Caco-2 (cell line): ENCODE data around the gene COPRS. TPM values are rescaled to one million over a fixed set of nuclear protein-coding genes. Genes with fewer than 3 reads are reported as not detected.

ENCODE experiments used
- BruUV-seq: library from RNA; stranded (reverse); fragments of 400-500 nt; replicated peaks from 2 replicates; lab custom pipeline; 2021; lab: Mats Ljungman, UMichigan
- CTCF ChIA-PET: fragments of 300-600 bp; sonication (Branson Sonifier 250); formaldehyde crosslinking; loops from one replicate; lab custom pipeline; 2022; ENCODE audit warnings: antibody characterized with exemption; lab: Charles Lee
- POLR2A ChIA-PET: fragments of 300-600 bp; sonication (Branson Sonifier 250); formaldehyde crosslinking; loops from one replicate; lab custom pipeline; 2022; ENCODE audit warnings: antibody characterized with exemption; lab: Charles Lee
- DNase-seq, 2 experiments: peaks; one replicate each; pipeline versions ENCODE4 v3.0.0 to v3.0.0-alpha.2; 2020 to 2022
- H3K27me3 ChIP-seq: replicated peaks from 2 replicates; pipeline ENCODE4 v1.6.0; 2011; ENCODE audit warnings: low read length; ENCODE audit not compliant: control insufficient read depth, insufficient read depth
- H3K36me3 ChIP-seq: 2 replicates; pipeline ENCODE4 v1.5.1; 2011; ENCODE audit warnings: low read length; ENCODE audit not compliant: control insufficient read depth, insufficient read depth
- H3K4me1 ChIP-seq: fragments of 250-450 bp; sonication (Bioruptor Pico); 2 replicates; pipeline ENCODE4 v1.5.1; 2020; ENCODE audit warnings: mild to moderate bottlenecking
- H3K4me3 ChIP-seq: 2 replicates; pipeline ENCODE4 v1.5.1; 2011; ENCODE audit warnings: low read depth, mild to moderate bottlenecking, control low read depth, low read length
- H3K9me3 ChIP-seq: fragments of 250-450 bp; sonication (Bioruptor Pico); 2 replicates; pipeline ENCODE4 v1.5.1; 2020; ENCODE audit warnings: mild to moderate bottlenecking, moderate library complexity
- H3K27ac Mint-ChIP-seq: one replicate; pipeline ENCODE4 v1.8.0; 2022; ENCODE audit warnings: mixed read lengths; ENCODE audit not compliant: unreplicated experiment
- H3K27me3 Mint-ChIP-seq: one replicate; pipeline ENCODE4 v1.8.0; 2022; ENCODE audit warnings: mixed read lengths; ENCODE audit not compliant: insufficient read depth, unreplicated experiment
- H3K36me3 Mint-ChIP-seq: one replicate; pipeline ENCODE4 v1.8.0; 2022; ENCODE audit warnings: mild to moderate bottlenecking, mixed read lengths; ENCODE audit not compliant: insufficient read depth, unreplicated experiment
- H3K4me1 Mint-ChIP-seq: one replicate; pipeline ENCODE4 v1.8.0; 2022; ENCODE audit warnings: low read depth, mixed read lengths; ENCODE audit not compliant: unreplicated experiment
- H3K4me3 Mint-ChIP-seq: one replicate; pipeline ENCODE4 v1.8.0; 2022; ENCODE audit warnings: mild to moderate bottlenecking, moderate library complexity, mixed read lengths; ENCODE audit not compliant: unreplicated experiment
- H3K9me3 Mint-ChIP-seq: one replicate; pipeline ENCODE4 v1.8.0; 2022; ENCODE audit warnings: mixed read lengths; ENCODE audit not compliant: unreplicated experiment
- intact Hi-C: fragments of 100-400 bp; cut with micrococcal nuclease; formaldehyde crosslinking; loops from one replicate; pipeline ENCODE4 v1.10.0; 2022; ENCODE audit not compliant: unreplicated experiment
- total RNA-seq: library from RNA; stranded (reverse); gene quantifications from 2 replicates; pipeline ENCODE4 v1.2.3, GENCODE V29; 2022
- TF ChIP-seq, protein P1 (sequence below), 2 experiments: fragments of 200-600 bp in 1 of 2; IDR thresholded peaks; 1 replicate in 1 of 2; 2 replicates in 1 of 2; pipeline versions ENCODE4 v1.5.1 to v1.8.0; 2011 to 2022; ENCODE audit warnings: antibody characterized with exemption in 1 of 2, control low read depth in 1 of 2, inconsistent platforms in 1 of 2, low read depth in 1 of 2, low read length in 1 of 2, mild to moderate bottlenecking in 1 of 2, moderate library complexity in 1 of 2; ENCODE audit not compliant: insufficient read depth in 1 of 2, severe bottlenecking in 1 of 2, unreplicated experiment in 1 of 2

The COPRS gene
- total RNA-seq, 1 experiment from 2014 or later = 62.2 TPM

DNA sequence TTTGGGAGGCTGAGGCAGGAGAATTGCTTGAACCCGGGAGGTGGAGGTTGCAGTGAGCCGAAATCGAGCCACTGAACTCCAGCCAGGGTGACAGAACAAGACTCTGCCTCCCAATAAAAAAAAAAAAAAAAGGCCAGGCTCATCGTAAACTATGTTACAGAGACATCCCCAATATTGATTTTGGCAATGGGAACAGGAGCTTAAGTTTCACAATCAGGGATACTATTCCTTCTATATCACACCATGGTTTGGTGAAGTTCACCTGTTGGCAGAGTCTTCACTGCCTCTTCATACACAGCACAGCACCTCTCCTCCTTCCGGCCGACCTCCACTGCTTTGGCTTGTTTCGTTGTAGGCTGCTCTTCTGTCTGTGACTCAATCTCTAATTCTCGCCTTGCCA lies 21.3 kb upstream of the COPRS start:
- CTCF ChIA-PET = no interaction called here

DNA sequence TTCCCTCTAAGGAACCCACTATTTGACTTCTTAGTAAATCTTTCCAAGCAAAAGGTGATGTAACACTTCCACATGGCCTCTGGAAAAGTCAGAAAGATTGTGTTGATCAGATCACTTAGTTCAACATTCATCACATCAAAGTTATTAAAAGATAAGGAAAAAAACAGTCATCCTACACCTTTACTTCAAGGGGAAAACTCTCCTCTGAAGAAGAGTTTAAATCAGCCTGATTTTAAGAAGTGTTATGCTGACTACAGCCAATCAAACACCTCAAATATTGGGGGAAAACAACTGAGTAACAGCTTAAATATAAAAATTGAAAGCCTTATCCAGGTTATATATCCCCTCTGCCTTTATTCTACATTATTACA lies 19.6 kb upstream of the COPRS start:
- Histone ChIP-seq H3K27me3 (no peaks in the 10 kb centered on the region), H3K4me1 (no peaks in the 10 kb centered on the region), H3K9me3 (no peaks in the 10 kb centered on the region), H3K4me3 (no peak overlapping the region), H3K36me3 (peaks cover 3% of the 10 kb centered on the region; the same call in 1 of the 2 replicates)
- no peak overlapping the region for H3K27ac Mint-ChIP-seq
- no peak overlapping the region for H3K4me3 Mint-ChIP-seq
- BruUV-seq = no TSS peak
- H3K9me3 Mint-ChIP-seq = no peaks in the 10 kb centered on the region
- intact Hi-C loops = no loop called here
- DNase-seq = no peak
- TF ChIP-seq, protein P1, sequence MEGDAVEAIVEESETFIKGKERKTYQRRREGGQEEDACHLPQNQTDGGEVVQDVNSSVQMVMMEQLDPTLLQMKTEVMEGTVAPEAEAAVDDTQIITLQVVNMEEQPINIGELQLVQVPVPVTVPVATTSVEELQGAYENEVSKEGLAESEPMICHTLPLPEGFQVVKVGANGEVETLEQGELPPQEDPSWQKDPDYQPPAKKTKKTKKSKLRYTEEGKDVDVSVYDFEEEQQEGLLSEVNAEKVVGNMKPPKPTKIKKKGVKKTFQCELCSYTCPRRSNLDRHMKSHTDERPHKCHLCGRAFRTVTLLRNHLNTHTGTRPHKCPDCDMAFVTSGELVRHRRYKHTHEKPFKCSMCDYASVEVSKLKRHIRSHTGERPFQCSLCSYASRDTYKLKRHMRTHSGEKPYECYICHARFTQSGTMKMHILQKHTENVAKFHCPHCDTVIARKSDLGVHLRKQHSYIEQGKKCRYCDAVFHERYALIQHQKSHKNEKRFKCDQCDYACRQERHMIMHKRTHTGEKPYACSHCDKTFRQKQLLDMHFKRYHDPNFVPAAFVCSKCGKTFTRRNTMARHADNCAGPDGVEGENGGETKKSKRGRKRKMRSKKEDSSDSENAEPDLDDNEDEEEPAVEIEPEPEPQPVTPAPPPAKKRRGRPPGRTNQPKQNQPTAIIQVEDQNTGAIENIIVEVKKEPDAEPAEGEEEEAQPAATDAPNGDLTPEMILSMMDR (IDR thresholded peaks at IDR 0.05; ENCODE audit: insufficient read depth in 1 of 2, low read depth in 1 of 2, low read length in 1 of 2, severe bottlenecking in 1 of 2, unreplicated experiment in 1 of 2) = no peak
- ChIA-PET POLR2A (no interaction called here), CTCF (no interaction called here)
- H3K36me3 Mint-ChIP-seq = peaks cover 93% of the 10 kb centered on the region
- H3K27me3 Mint-ChIP-seq = no peaks in the 10 kb centered on the region
- H3K4me1 Mint-ChIP-seq = no peaks in the 10 kb centered on the region

More for the DNA sequence above, 21.3 kb upstream of the COPRS start:
- no peak overlapping the region for H3K4me3 ChIP-seq
- TF ChIP-seq, protein P1 (IDR thresholded peaks at IDR 0.05; ENCODE audit: insufficient read depth in 1 of 2, low read depth in 1 of 2, low read length in 1 of 2, severe bottlenecking in 1 of 2, unreplicated experiment in 1 of 2) = no peak
- no peaks in the 10 kb centered on the region for H3K27me3 ChIP-seq
- POLR2A ChIA-PET = no interaction called here
- intact Hi-C loops = no loop called here
- peaks cover 93% of the 10 kb centered on the region for H3K36me3 Mint-ChIP-seq
- H3K27me3 Mint-ChIP-seq = no peaks in the 10 kb centered on the region
- no peak overlapping the region for H3K4me3 Mint-ChIP-seq
- H3K9me3 Mint-ChIP-seq = no peaks in the 10 kb centered on the region
- H3K9me3 ChIP-seq = no peaks in the 10 kb centered on the region
- no peaks in the 10 kb centered on the region for H3K4me1 ChIP-seq
- peak overlapping the region; percentile 7 for H3K27ac Mint-ChIP-seq
- peaks cover 1% of the 10 kb centered on the region; the same call in 1 of the 2 replicates for H3K36me3 ChIP-seq
- no TSS peak for BruUV-seq
- no peaks in the 10 kb centered on the region for H3K4me1 Mint-ChIP-seq
- no peak for DNase-seq

DNA sequence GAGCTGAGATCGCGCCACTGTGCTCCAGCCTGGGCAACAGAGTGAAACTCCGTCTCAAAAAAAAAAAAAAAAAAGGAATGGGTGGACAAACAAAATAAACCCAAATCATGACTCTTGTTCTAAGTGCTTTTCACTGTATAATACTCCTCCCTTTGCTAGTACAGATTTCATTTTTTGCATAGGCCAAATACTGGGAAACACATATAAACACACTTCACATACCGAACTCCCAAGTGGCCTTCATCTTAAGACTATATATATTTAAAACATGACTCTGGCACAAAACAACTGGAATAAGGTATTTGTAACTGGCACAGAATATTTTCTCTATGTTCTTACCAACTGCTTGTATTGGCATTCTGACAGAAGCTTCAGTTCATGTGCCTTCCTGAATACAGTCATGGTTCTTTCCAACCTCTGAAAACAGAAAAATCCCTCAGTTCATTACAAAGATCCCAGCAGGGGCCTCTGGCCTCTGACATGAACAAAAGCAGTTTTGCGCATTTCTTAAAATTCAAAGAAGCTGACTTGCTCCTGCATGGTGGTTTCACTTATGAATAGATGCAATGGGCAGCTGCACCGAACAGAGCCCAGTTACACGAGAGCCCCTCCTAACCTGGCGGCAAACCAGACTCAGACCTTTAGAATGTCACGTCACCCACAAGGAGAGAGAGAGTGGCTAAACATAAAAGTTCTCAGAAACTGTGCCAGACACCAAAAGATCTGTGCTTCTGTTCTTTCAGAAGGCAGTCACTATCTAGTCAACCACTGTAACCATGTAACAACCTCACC lies 19.1 kb upstream of the COPRS start:
- Mint-ChIP-seq H3K27ac (no peak overlapping the region), H3K9me3 (no peaks in the 10 kb centered on the region), H3K4me3 (no peak overlapping the region), H3K36me3 (peaks cover 94% of the 10 kb centered on the region), H3K4me1 (no peaks in the 10 kb centered on the region), H3K27me3 (no peaks in the 10 kb centered on the region)
- H3K27me3 ChIP-seq = no peaks in the 10 kb centered on the region
- no peaks in the 10 kb centered on the region for H3K9me3 ChIP-seq
- DNase-seq = no peak
- CTCF ChIA-PET = no interaction called here
- BruUV-seq = TSS peak; percentile 11
- H3K4me1 ChIP-seq = no peaks in the 10 kb centered on the region
- peaks cover 3% of the 10 kb centered on the region; the same call in 1 of the 2 replicates for H3K36me3 ChIP-seq
- intact Hi-C loops = no loop called here
- TF ChIP-seq, protein P1 (IDR thresholded peaks at IDR 0.05; ENCODE audit: insufficient read depth in 1 of 2, low read depth in 1 of 2, low read length in 1 of 2, severe bottlenecking in 1 of 2, unreplicated experiment in 1 of 2) = no peak
- POLR2A ChIA-PET = no interaction called here
- H3K4me3 ChIP-seq = no peak overlapping the region
